Measurements from ENCODE around the gene CNEP1R1.

DNA sequence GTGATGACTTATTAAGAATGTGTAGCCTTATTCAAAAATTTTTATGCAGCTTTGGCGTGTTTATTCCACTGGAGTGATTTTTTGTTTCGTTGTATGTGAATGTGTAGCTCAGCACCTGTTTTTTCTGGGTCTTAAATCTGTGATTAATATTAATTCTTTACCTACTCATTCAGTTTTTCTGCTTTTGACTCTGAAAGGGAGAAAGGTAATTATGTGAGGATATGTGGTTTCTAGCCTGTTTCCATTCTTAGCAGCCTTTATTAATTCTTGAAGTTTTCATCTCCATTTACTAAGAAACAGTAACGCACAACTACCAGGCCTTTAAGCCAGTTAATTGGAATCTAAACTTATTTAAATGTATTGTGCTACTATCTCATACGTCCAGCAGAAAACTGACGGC, 47.7 kb downstream of the CNEP1R1 start:
- TF ChIP-seq EZH2 (IDR thresholded peaks at IDR 0.05) (no peak), POLR2AphosphoS5 (IDR thresholded peaks at IDR 0.05; ENCODE audit: borderline replicate concordance, low read depth, low read length) (no peak)

All from SK-N-MC (cell line).